SU-DHL-6 (cell line): ENCODE data around the gene TTC16.

Source experiments
- H2AFZ ChIP-seq: fragments of 200-600 bp; sonication (generic); 2 replicates; pipeline ENCODE4 v1.6.1; 2014; ENCODE audit warnings: low read depth, mild to moderate bottlenecking, moderate library complexity, mixed read lengths, antibody characterized with exemption, low read length; ENCODE audit not compliant: severe bottlenecking
- H3F3A ChIP-seq: fragments of 200-600 bp; shearing (Covaris generic); 2 replicates; pipeline ENCODE4 v1.6.0; 2016; ENCODE audit warnings: antibody characterized with exemption, mild to moderate bottlenecking; ENCODE audit not compliant: insufficient read depth
- H3K27ac ChIP-seq: fragments of 200-600 bp; sonication (generic); 2 replicates; pipeline ENCODE4 v1.5.1; 2016; ENCODE audit warnings: low read depth, mild to moderate bottlenecking, low read length, moderate library complexity, mixed read lengths
- H3K27me3 ChIP-seq: fragments of 200-600 bp; sonication (generic), shearing (Covaris generic); 2 replicates; pipeline ENCODE4 v1.6.0; 2014; ENCODE audit warnings: mild to moderate bottlenecking, low read length
- H3K36me3 ChIP-seq: fragments of 200-600 bp; sonication (generic); 2 replicates; pipeline ENCODE4 v1.6.1; 2014; ENCODE audit warnings: mild to moderate bottlenecking, low read length, mixed read lengths
- H3K4me2 ChIP-seq: fragments of 300-600, 200-600 bp; shearing (Covaris generic), sonication (generic); 2 replicates; pipeline ENCODE4 v1.6.0; 2014; ENCODE audit warnings: low read length, low read depth, mild to moderate bottlenecking; ENCODE audit not compliant: poor library complexity, severe bottlenecking
- H3K4me3 ChIP-seq: fragments of 200-600 bp; sonication (generic); 2 replicates; pipeline ENCODE4 v1.5.1; 2014; ENCODE audit warnings: antibody characterized with exemption, low read length, mild to moderate bottlenecking, mixed read lengths; ENCODE audit not compliant: insufficient read depth, poor library complexity, severe bottlenecking
- H3K79me2 ChIP-seq: fragments of 200-600 bp; sonication (generic); 2 replicates; pipeline ENCODE4 v1.6.1; 2014; ENCODE audit warnings: mild to moderate bottlenecking, low read length, moderate library complexity; ENCODE audit not compliant: insufficient read depth
- H3K9ac ChIP-seq: fragments of 200-600 bp; sonication (generic); 2 replicates; pipeline ENCODE4 v1.7.0; 2014; ENCODE audit warnings: mild to moderate bottlenecking, low read length
- H3K9me2 ChIP-seq: fragments of 200-600 bp; sonication (generic); replicated peaks from 2 replicates; pipeline ENCODE4 v1.6.1; 2014; ENCODE audit warnings: low read length; ENCODE audit not compliant: insufficient read depth
- H3K9me3 ChIP-seq: fragments of 200-600 bp; sonication (generic); 2 replicates; pipeline ENCODE4 v1.6.1; 2014; ENCODE audit warnings: low read length, mixed read lengths; ENCODE audit not compliant: insufficient read depth
- H4K20me1 ChIP-seq: fragments of 200-600 bp; sonication (generic); 2 replicates; pipeline ENCODE4 v1.6.1; 2014; ENCODE audit warnings: low read depth, mild to moderate bottlenecking, antibody characterized with exemption, low read length, moderate library complexity, mixed read lengths
- CTCF ChIP-seq: fragments of 200-600 bp; sonication (generic); IDR thresholded peaks from one replicate; pipeline ENCODE4 v1.5.1; 2017; ENCODE audit warnings: antibody characterized with exemption, mild to moderate bottlenecking, low read length, moderate library complexity; ENCODE audit not compliant: insufficient read depth, poor library complexity, severe bottlenecking
- EZH2phosphoT487 ChIP-seq: fragments of 200-600 bp; sonication (generic), shearing (Covaris generic); conservative IDR thresholded peaks from 2 replicates; pipeline ENCODE4 v1.6.1; 2018; ENCODE audit warnings: mild to moderate bottlenecking, antibody characterized with exemption, low read length, moderate library complexity, mixed read lengths

Gene TTC16

GRCh38 chr9:127680226-127680625 is 35.7 kb upstream of the TTC16 start:
- Histone ChIP-seq H3K27me3 (no peaks in the 10 kb centered on the region), H4K20me1 (no peaks in the 10 kb centered on the region), H3K4me2 (no peak overlapping the region), H3F3A (no peaks in the 10 kb centered on the region), H3K9me3 (no peaks in the 10 kb centered on the region), H3K27ac (no peak overlapping the region), H2AFZ (no peak overlapping the region), H3K79me2 (no peaks in the 10 kb centered on the region), H3K4me3 (no peak overlapping the region), H3K9ac (no peak overlapping the region), H3K36me3 (no peaks in the 10 kb centered on the region), H3K9me2 (no peaks in the 10 kb centered on the region)
- TF ChIP-seq CTCF, result no peak
- TF ChIP-seq EZH2phosphoT487, result no peak

GRCh38 chr9:127680846-127681245 is 35.0 kb upstream of the TTC16 start:
- Histone ChIP-seq H3K4me2 (no peak overlapping the region), H3K9me2 (no peaks in the 10 kb centered on the region), H3K9me3 (no peaks in the 10 kb centered on the region), H3F3A (no peaks in the 10 kb centered on the region), H3K4me3 (no peak overlapping the region), H3K79me2 (no peaks in the 10 kb centered on the region), H2AFZ (no peak overlapping the region), H3K27ac (no peak overlapping the region), H3K36me3 (no peaks in the 10 kb centered on the region), H3K27me3 (no peaks in the 10 kb centered on the region), H3K9ac (no peak overlapping the region), H4K20me1 (no peaks in the 10 kb centered on the region)
- no peak for TF ChIP-seq CTCF
- no peak for TF ChIP-seq EZH2phosphoT487

- H3K9me3 ChIP-seq, result no peaks in the 10 kb centered on the region
- H3K9me2 ChIP-seq, result no peaks in the 10 kb centered on the region
- H3K27ac ChIP-seq, result no peak overlapping the region
- H3K4me2 ChIP-seq, result no peak overlapping the region
- no peak overlapping the region for H3K4me3 ChIP-seq
- no peaks in the 10 kb centered on the region for H3F3A ChIP-seq
- H3K79me2 ChIP-seq, result no peaks in the 10 kb centered on the region
- TF ChIP-seq EZH2phosphoT487 (no peak), CTCF (no peak)
- H3K9ac ChIP-seq, result no peak overlapping the region
- no peak overlapping the region for H2AFZ ChIP-seq
- H3K36me3 ChIP-seq, result no peaks in the 10 kb centered on the region
- H4K20me1 ChIP-seq, result no peaks in the 10 kb centered on the region
- no peaks in the 10 kb centered on the region for H3K27me3 ChIP-seq
Measured at GRCh38 chr9:127682351-127683136, 33.3 kb upstream of the TTC16 start.
